T-helper 1 cell treated with Interleukin-12 subunit alpha and Interleukin-12 subunit beta and Interleukin-4 antibody, amounts not matched to agents 30 ng/mL and 1 ng/mL, for 36 hours (primary cell): ENCODE measurements around the gene DNAAF2. TPM values are rescaled to one million over a fixed set of nuclear protein-coding genes. Genes with fewer than 3 reads are reported as not detected.
"Not testable (repeated sequence)": the region's sequence is repeated elsewhere in the genome, so short reads cannot be mapped to it uniquely, and the experiment has no call there.

ENCODE experiments used
- intact Hi-C: fragments of 100-400 bp; cut with micrococcal nuclease; formaldehyde crosslinking; loops from one replicate; pipeline ENCODE4 v1.15.1; 2024
- total RNA-seq: library from RNA; stranded (reverse); gene quantifications from 2 replicates; pipeline ENCODE4 v1.2.3, GENCODE V29; 2022

The DNAAF2 gene
- total RNA-seq, 1 donor from 2014 or later, result 6.3 TPM

- intact Hi-C loops, result loop anchor here (5.0 kb wide), 2 partner anchors 350 to 740 kb away; no protein-coding TSS in a partner anchor
Observed at GRCh38 chr14:49622022-49622607, 12.9 kb downstream of the DNAAF2 start.

GRCh38 chr14:49621114-49621881 lies 13.7 kb downstream of the DNAAF2 start:
- intact Hi-C loops, result loop anchor here (2.0 to 5.0 kb wide), 4 partner anchors 351 to 741 kb away; partner anchors contain the start of gene SOS2

- intact Hi-C loops, result loop anchor here (1.0 to 5.0 kb wide), 14 partner anchors 14 to 1106 kb away; partner anchors contain the start of genes DMAC2L, L2HGDH, LRR1 and NEMF
Observed at GRCh38 chr14:49620182-49621113, 14.6 kb downstream of the DNAAF2 start, which contains the start of the genes MGAT2 and RPL36AL. MGAT2 (plus strand) TSS chr14:49620799; CDS start chr14:49621269, 470 bp downstream. RPL36AL (minus strand) TSS chr14:49620626; CDS start chr14:49619104, 1,522 bp downstream.

- intact Hi-C loops, result loop anchor here (1.0 to 5.0 kb wide), 14 partner anchors 15 to 1107 kb away; partner anchors contain the start of genes DMAC2L, L2HGDH, LRR1 and NEMF
Observed at GRCh38 chr14:49619730-49620129, 15.3 kb downstream of the DNAAF2 start.

GRCh38 chr14:49619273-49619672 lies 15.8 kb downstream of the DNAAF2 start:
- intact Hi-C loops, result not testable (repeated sequence)

- intact Hi-C loops, result no loop called here
Observed at GRCh38 chr14:49617852-49618519, 17.1 kb downstream of the DNAAF2 start.

- intact Hi-C loops, result no loop called here
Observed at GRCh38 chr14:49615776-49616175, 19.3 kb downstream of the DNAAF2 start.

- intact Hi-C loops, result no loop called here
Observed at GRCh38 chr14:49614196-49614595, 20.8 kb downstream of the DNAAF2 start.

GRCh38 chr14:49612671-49613070 lies 22.4 kb downstream of the DNAAF2 start:
- intact Hi-C loops, result no loop called here

- intact Hi-C loops, result no loop called here
Observed at GRCh38 chr14:49612251-49612650, 22.8 kb downstream of the DNAAF2 start.

- intact Hi-C loops, result no loop called here
Observed at GRCh38 chr14:49607583-49607982, 27.5 kb downstream of the DNAAF2 start.

GRCh38 chr14:49598485-49599300 lies 36.4 kb downstream of the DNAAF2 start, which contains the start of gene LRR1:
LRR1 (plus strand) TSS chr14:49598940; CDS start chr14:49599021, 81 bp downstream.
- intact Hi-C loops, result loop anchor here (1.0 kb wide), 4 partner anchors 12 to 169 kb away; partner anchors contain the start of genes MGAT2, RPL36AL and RPS29

GRCh38 chr14:49598189-49598484 lies 36.9 kb downstream of the DNAAF2 start:
- intact Hi-C loops, result loop anchor here (1.0 kb wide), 4 partner anchors 12 to 169 kb away; partner anchors contain the start of genes MGAT2, RPL36AL and RPS29

- intact Hi-C loops, result no loop called here
Observed at GRCh38 chr14:49594347-49595091, 40.5 kb downstream of the DNAAF2 start.

- intact Hi-C loops, result no loop called here
Observed at GRCh38 chr14:49593016-49593415, 42.0 kb downstream of the DNAAF2 start.

GRCh38 chr14:49589387-49589786 lies 45.7 kb downstream of the DNAAF2 start:
- intact Hi-C loops, result loop anchor here (5.0 kb wide), 3 partner anchors 943 to 1653 kb away; partner anchors contain the start of genes MAP4K5 and TMX1

- intact Hi-C loops, result loop anchor here (1.0 to 5.0 kb wide), 15 partner anchors 11 to 1655 kb away; partner anchors contain the start of genes DMAC2L, KLHDC2, L2HGDH and LRR1
Observed at GRCh38 chr14:49586673-49587460, 48.2 kb downstream of the DNAAF2 start.
